MG63 (cell line): Measurements from ENCODE around the gene PROP1. TPM values are rescaled to one million over a fixed set of nuclear protein-coding genes. Genes with fewer than 3 reads are reported as not detected.
A peak's percentile ranks its signal among the peaks of the same experiment; 100 is the strongest.
"Not testable (repeated sequence)": the region's sequence is repeated elsewhere in the genome, so short reads cannot be mapped to it uniquely, and the experiment has no call there.

Experiments
- DNase-seq: peaks from one replicate; pipeline ENCODE4 v3.0.0-alpha.2; 2020
- H3K27me3 ChIP-seq: fragments of 250-450 bp; sonication (Bioruptor Pico); 2 replicates; pipeline ENCODE4 v1.5.1; 2020; ENCODE audit warnings: mild to moderate bottlenecking, moderate library complexity
- H3K36me3 ChIP-seq: fragments of 250-450 bp; sonication (Bioruptor Pico); 2 replicates; pipeline ENCODE4 v1.5.1; 2020; ENCODE audit warnings: mild to moderate bottlenecking, moderate library complexity
- H3K4me3 ChIP-seq: fragments of 250-450 bp; sonication (Bioruptor Pico); 2 replicates; pipeline ENCODE4 v1.5.1; 2020; ENCODE audit warnings: mild to moderate bottlenecking, moderate library complexity
- H3K9me3 ChIP-seq: fragments of 250-450 bp; sonication (Bioruptor Pico); 2 replicates; pipeline ENCODE4 v1.5.1; 2020; ENCODE audit warnings: mild to moderate bottlenecking, moderate library complexity
- total RNA-seq: library from RNA; depleted of rRNA; stranded (reverse); fragments of >200 nt; shearing (Covaris generic); gene quantifications from 2 replicates; pipeline ENCODE4 v1.2.3, GENCODE V29; 2014; ENCODE audit warnings: low replicate concordance; rRNA removed

The PROP1 gene
- not detected in 2 replicates for total RNA-seq

DNA sequence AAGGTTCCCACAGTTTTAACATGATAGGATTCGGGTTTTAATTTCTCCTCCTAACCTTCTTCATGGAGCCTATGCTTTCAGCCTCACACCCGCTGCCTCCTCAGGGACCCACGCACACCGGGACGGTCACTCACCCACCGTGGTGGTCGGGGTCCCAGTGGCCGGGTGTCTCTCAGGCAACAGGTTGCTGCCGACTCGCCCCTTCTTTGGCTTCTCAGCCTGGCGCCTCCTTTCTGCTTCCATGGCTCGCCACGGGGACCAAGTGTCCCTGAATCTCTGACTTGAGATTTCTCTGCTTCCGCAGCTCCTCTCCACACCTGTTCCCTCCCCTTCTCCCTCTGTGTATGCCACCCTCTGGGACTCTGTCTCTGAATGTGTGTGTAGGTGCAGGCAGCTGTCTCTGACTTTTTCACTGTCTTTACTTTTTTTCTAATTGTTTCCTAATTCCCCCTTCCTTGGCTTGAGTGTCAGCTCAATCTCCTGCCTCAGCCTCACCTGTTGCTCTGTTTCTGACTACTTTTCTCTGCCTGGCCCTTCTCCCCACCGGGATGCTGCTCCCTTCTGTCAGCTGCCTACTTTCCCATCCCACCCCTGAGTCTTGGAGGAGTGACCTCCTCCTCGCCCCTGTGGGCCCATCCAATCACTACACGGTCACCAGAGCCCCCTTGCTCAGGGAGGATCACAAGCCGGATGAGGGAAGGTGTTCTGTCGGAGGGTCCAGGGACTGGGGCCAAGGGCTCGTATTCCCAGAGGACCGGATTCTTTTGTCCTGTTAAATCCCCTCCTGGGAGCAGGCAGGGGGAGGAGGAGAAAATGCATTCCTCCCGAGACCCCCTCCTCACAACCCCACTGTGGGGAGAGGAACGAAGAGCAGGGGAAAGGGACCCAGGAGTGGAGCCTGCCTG, at the start of gene PROP1:
PROP1 (minus strand) TSS at position 552 of the 905 bp plus-strand sequence; CDS start at position 243, 309 bp downstream.
- DNase-seq, result no peak
- no peak within 1 kb of the TSS for H3K4me3 ChIP-seq
- H3K36me3 ChIP-seq, result no peaks in the 10 kb centered on the region
- peaks cover 53% of the 10 kb centered on the region for H3K27me3 ChIP-seq
- no peaks in the 10 kb centered on the region for H3K9me3 ChIP-seq

DNA sequence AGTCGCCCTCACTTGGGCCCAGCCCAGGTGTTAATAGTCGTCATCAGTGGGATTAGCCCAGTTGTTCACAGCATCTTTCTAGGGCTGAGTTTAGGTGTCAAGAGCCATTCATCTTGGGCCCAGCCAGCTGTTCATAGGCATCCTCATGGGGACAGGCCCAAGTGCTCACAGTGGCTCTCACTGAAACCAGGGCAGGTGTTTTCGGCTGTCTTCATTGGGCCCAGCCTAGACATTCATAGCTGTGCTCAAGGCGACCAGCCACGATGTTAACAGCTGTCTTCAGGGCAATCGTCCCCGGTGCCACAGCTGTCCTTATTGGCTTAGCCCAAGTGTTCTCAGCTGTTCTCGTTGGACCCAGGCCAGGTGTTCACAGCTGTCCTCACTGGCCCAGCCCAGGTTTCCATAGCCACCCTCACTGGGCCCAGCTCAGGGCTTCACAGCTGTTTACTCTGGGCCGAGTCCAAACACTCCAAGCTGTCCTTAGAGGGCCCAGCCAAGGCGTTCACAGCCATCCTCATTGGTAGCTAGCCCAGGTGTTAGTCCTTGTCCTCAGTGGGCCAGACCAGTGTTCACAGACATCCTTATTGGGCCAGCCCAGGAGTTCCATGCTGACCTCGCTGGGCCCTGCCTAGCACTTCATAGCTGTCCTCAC, 23.5 kb upstream of the PROP1 start:
- H3K4me3 ChIP-seq, DNase-seq, H3K9me3 ChIP-seq, H3K36me3 ChIP-seq, H3K27me3 ChIP-seq: not testable (repeated sequence)

DNA sequence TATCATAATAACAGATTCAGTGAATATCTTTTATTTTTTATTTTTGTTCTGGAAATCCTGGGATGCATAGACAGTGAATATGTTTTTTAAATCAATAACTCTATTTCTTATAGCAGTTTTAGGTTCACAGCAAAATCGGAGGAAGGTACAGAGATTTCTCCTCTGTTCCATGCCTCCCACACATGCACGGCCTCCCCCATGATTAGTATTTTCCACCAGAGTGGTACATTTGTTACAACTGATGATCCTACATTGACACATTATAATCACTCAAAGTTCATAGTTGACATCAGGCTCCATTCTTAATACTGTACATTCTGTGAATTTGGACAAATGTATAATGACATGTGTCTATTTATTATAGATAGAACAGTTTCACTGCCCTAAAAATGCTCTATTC, 16.7 kb upstream of the PROP1 start:
- H3K27me3 ChIP-seq, H3K4me3 ChIP-seq, H3K36me3 ChIP-seq, DNase-seq, H3K9me3 ChIP-seq: not testable (repeated sequence)

DNA sequence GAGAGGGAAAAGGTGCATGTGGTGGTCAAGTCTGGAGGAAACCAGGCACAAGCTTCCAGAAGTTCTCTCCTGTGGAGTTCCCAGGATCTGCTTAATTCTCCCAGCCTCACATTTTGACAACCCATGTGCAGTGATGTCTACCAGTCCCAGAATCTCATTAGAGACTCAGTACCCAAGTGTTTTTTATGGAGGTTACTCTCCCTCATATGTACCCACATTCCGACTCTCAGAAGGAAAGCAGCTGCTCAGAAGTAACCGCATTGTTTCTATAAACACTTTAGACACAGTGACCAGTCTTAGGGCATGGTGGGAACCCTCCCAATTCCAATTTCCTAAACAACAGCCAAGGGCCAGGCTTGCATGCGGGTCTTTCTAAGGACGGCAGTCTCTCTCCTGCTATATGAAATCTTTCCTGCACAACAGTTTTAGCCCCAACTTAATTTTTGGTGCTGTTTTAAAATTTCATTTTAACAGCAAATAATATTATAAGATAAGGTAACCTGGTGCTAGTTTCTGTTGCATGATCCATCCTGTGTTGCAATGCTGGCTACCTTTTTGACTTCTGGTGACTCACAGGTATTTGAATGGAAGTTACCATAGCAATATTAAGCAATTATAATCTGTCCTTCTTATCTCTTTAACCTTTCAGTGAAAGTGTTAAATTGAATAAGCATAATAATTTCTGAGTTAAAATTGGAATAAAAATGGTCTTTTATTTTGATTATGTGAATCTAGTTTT, 15.9 kb upstream of the PROP1 start:
- not testable (repeated sequence) for DNase-seq, H3K36me3 ChIP-seq

DNA sequence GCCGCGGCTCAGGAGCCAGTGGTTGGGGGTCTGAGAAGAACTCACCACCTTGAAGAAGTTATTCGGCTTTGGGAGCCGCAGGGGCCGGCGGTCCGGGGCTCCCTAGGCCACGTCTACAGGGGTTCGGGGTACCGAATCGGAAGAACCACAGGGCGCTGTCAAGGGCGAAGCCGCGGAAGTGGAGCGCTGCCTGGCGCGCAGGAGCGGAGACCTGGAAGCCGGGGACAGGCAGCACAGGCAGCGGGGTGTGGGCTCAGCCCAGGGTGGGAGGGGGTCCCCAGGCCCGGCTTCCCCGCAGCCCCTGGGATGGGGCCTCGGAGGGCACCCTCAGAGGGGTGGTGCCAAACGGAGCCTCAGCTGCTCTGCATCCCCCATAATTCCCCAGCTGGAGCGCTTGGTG, 11.2 kb upstream of the PROP1 start:
- H3K27me3 ChIP-seq, H3K36me3 ChIP-seq, H3K9me3 ChIP-seq, H3K4me3 ChIP-seq, DNase-seq: not testable (repeated sequence)

More for the DNA sequence above, 15.9 kb upstream of the PROP1 start:
- not testable (repeated sequence) for H3K4me3 ChIP-seq, H3K27me3 ChIP-seq, H3K9me3 ChIP-seq

DNA sequence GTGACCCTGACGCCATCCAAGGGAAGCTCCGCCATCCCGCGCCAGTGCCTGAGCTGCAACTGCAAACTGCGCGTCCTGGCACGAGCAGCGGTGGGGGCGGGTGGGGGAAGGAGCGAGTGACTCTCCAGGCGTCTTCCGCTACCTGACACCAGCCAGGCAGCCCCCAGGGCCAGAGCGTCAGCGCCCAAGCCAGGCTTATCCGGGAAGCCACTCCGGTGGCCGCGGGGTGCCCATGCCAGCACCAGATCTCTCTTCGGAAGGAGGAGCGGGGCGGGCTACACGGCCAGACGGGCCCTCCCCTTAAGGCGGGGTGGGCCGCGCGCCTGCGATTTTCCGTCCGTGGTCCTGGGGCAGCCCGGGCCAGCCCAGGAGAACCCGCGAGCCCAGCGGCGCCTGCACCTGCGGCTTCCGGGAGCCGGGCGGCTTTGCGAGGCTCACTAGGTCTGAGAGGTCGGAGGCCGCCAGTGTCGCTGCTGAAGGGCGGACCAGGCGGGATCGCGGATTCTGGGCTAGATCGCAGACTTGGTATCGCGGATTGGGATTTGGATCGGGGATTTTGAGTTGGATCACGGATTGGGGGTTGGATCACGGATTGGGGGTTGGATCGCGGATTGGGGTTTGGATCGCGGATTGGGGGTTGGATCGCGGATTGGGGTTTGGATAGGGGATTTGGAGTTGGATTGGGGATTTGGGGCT, 10.6 kb upstream of the PROP1 start:
- H3K9me3 ChIP-seq, H3K36me3 ChIP-seq, DNase-seq, H3K4me3 ChIP-seq: not testable (repeated sequence)
- peaks cover 10% of the 10 kb centered on the region for H3K27me3 ChIP-seq

DNA sequence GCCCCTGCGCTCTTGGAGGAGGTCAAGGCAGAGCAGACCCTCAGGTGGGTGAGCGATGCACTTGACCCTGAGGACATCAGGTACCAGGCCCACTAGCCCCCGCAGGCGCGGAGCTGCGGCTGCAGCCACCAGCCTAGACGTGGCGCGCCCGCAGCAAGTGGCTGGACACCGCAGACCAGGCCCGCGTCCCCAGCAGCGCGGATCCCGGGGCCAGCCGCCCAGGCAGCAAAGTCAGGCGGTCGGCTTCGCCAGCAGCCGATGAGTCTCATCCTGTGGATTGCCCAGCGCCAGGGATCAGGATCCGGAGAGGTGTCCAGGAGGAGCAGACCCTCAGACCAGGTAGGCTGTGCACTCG, 10.1 kb upstream of the PROP1 start:
- not testable (repeated sequence) for H3K9me3 ChIP-seq, H3K36me3 ChIP-seq

DNA sequence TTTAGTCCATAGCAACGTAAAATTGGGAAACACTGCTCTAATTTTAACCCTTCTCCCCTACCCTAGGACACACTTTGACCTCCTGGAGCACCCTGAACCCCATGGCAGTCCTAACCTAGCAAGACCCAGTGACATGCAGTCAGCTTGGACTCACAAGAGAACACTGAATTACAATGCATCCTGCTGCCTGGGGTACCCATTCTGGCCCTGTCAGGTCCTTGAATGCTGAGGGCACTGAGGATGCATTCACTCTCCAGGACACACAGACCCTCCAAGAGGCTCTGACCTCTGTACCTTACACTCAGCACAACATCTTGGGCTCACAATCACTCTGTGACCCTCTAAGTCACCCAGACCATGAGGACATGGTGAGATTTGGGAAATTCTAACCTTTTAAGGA, 1.8 kb upstream of the PROP1 start:
- Histone ChIP-seq H3K27me3 (peaks cover 59% of the 10 kb centered on the region), H3K9me3 (no peaks in the 10 kb centered on the region), H3K36me3 (no peaks in the 10 kb centered on the region), H3K4me3 (no peak overlapping the region)
- DNase-seq, result no peak

More for the DNA sequence above, 10.1 kb upstream of the PROP1 start:
- H3K4me3 ChIP-seq, DNase-seq: not testable (repeated sequence)
- peaks cover 16% of the 10 kb centered on the region for H3K27me3 ChIP-seq

DNA sequence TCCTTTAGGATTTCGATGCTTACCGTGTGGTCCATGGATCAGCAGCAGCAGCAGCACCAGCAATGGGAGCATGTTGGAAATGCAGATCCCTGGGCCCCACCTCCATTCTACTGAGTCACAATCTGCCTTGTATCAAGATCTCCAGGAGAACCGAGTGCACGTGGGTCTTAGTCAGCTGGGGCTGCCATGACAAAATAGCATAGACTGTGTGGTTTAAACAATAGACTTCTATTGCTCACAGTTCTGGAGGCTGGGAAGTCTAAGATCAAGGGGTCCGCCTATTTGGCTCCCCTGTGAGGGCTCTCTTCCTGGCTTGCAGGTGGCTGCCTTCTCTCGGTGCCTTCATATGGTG, 1.3 kb upstream of the PROP1 start:
- H3K4me3 ChIP-seq, result no peak overlapping the region
- no peaks in the 10 kb centered on the region for H3K9me3 ChIP-seq
- DNase-seq, result peak; percentile 36
- H3K27me3 ChIP-seq, result peaks cover 58% of the 10 kb centered on the region
- H3K36me3 ChIP-seq, result no peaks in the 10 kb centered on the region

DNA sequence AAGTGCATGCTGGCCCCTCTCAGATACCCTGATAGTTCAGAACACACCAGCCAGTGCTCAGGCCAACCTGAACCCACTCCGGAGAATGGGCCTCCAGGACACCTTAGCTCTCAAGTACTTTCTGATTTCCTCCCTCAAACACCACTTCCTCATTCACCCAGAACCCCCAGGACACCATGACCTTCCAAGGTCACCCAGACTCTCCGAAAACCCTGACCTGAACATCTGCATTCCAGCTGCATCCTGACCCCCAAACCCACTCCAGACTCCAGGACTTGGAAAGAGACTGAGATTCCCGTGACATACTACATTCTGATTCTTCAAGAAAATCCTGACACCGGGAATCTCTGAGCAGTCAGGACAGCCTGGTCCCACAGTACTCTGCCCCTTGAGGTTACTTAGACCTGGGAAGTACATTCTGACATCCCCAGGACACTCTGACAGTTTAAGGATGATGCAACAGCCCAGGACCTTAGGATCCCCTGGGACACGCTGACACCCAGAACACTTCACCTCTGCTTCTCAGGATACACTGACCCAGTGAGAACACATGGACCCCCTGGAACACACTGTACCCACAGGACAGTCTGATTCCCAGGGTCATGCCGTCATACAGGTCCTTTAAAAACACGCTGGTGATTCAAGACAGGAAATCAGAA, 747 bp upstream of the PROP1 start:
- DNase-seq, result no peak
- Histone ChIP-seq H3K9me3 (no peaks in the 10 kb centered on the region), H3K36me3 (no peaks in the 10 kb centered on the region), H3K4me3 (no peak overlapping the region), H3K27me3 (peaks cover 55% of the 10 kb centered on the region)

DNA sequence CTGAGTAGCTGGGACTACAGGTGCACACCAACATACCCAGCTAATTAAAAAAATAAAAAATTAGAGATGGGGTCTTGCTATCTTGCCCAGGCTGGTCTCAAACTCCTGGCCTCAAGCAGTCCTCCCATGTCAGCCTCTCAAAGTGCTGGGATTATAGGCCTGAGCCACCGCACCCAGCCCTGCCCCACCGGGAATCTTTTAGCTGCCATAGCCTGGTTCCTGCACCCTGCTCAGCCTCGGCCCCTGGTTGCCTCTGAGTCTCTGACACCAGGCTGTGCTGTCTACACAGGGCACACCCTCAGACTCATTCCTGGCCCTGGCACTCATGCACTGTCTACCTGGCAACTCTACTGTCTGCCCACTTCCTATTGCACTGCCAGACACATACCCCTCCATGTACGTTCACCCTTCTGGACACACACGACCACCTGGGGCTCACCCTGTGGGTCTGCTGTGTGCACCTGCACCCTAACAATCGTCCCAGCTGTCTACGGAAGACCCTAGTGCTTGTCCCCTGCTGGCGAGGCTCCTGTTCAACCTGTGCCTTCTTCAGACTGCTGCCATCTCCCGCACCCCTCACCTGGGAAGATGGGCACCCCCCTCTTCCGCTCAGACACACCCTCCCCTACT, 1.4 kb downstream of the PROP1 start:
- no peaks in the 10 kb centered on the region for H3K9me3 ChIP-seq
- H3K36me3 ChIP-seq, result no peaks in the 10 kb centered on the region
- no peak overlapping the region for H3K4me3 ChIP-seq
- DNase-seq, result no peak
- peaks cover 44% of the 10 kb centered on the region for H3K27me3 ChIP-seq

DNA sequence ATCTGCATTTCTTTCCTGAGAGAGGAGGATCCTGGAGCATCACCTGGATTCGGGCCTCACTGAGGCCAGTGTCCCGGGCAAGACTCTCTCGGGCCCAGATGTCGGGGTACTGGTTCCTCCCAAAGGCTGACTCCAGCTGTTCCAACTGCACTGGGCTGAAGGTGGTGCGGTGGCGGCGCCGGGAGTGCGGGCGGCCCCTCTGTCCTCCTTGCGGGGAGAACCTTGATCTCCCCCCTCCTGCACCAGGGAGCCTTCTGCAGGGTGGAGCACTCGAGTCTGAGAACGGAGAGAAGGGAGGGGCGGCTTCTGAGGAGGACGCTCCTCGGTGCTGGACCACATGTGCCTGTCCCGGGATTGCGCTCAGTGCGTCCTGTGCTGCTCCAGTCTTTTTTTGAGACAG, 2.0 kb downstream of the PROP1 start:
- H3K4me3 ChIP-seq, result no peak overlapping the region
- H3K27me3 ChIP-seq, result peaks cover 39% of the 10 kb centered on the region
- no peaks in the 10 kb centered on the region for H3K36me3 ChIP-seq
- no peak for DNase-seq
- no peaks in the 10 kb centered on the region for H3K9me3 ChIP-seq

DNA sequence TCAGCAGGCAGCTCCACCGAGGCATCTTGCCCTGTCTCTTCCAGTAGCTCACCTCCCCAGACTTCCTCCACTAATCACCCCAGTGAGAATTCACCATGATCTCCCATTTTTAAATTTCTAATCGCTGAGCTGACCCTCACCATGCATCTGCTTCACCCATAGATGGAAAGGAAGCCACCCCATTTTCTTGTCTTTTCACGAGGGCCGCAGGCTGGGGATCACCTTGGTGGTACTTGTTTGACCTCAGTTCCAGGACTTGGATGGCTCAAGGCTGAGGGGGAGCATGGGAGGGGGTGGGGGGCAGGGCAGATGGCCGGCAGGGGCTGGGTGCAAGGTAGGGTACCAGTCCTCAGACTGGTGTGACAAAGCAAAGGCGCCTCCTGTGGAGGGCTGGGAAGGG, 3.6 kb downstream of the PROP1 start:
- Histone ChIP-seq H3K4me3 (no peak overlapping the region), H3K9me3 (no peaks in the 10 kb centered on the region), H3K27me3 (peaks cover 31% of the 10 kb centered on the region), H3K36me3 (no peaks in the 10 kb centered on the region)
- DNase-seq, result no peak

DNA sequence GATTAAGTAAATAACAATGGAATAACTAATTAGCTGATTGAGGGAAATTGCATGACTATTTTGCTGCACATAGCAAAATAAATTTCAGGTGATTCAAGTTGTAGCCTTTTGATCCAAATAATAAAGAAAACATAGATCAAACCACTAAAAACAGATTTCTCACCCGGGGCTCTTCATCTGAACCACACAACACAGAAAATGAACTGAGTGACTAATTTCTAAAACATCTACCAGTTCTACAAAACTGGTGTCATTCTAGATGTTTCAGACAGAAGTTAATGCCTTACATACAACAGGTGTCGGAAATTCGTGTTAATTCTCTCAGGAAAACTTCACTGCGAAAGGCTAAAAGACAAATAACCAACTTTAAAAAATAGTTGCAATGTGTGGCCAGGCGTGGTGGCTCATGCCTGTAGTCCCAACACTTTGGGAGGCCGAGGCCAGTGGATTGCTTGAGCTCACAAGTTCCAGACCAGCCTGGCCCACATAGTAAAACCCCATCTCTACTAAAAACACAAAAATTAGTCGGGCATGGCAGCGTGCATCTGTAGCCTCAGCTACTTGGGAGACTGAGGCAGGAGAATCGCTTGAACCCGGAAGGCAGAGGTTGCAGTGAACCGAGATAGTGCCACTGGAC, 6.9 kb downstream of the PROP1 start:
- Histone ChIP-seq H3K36me3 (no peaks in the 10 kb centered on the region), H3K27me3 (peaks cover 13% of the 10 kb centered on the region; the same call in 1 of the 2 replicates)

DNA sequence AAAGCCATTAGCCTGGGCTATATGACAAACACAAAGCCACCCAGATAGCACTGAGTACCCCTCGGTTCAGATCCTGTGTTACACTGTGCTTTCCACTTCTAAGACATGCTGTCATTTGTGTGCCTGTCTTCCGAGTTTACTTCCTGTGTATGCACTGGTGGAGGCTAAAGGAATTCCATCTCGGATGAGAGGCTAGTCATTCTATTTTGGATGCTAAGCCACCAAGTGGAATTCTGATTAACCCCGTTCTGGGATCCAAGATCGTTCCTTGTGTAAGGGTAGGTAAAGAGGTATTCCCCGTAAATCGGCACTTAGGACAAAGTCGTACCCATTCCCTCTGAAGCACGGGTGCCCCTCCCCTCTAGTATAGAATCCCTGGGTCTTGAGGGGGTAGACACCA, 8.7 kb downstream of the PROP1 start:
- peaks cover 14% of the 10 kb centered on the region; the same call in 1 of the 2 replicates for H3K27me3 ChIP-seq
- no peak for DNase-seq

More for the DNA sequence above, 6.9 kb downstream of the PROP1 start:
- Histone ChIP-seq H3K9me3 (no peaks in the 10 kb centered on the region), H3K4me3 (no peak overlapping the region)
- no peak for DNase-seq

More for the DNA sequence above, 8.7 kb downstream of the PROP1 start:
- Histone ChIP-seq H3K36me3 (no peaks in the 10 kb centered on the region), H3K9me3 (no peaks in the 10 kb centered on the region), H3K4me3 (no peak overlapping the region)
